ENCODE measurements around the gene PXMP2. TPM values are rescaled to one million over a fixed set of nuclear protein-coding genes. Genes with fewer than 3 reads are reported as not detected.

PXMP2 gene
- total RNA-seq: 27.3 and 28.0 TPM in 2 replicates

- intact Hi-C loops (cut with micrococcal nuclease): loop anchor here (1.0 to 5.0 kb wide), 5 partner anchors 23 to 545 kb away; partner anchors contain the start of genes ANKLE2, DDX51, NOC4L and PGAM5
Measured at GRCh38 chr12:132687211-132688164, at the start of gene PXMP2, which contains the start of gene POLE. Gene PXMP2 (plus strand): TSS chr12:132687587. CDS start chr12:132687671, 84 bp downstream. Gene POLE (minus strand): TSS chr12:132687342. CDS start chr12:132687315, 27 bp downstream.

GRCh38 chr12:132637811-132638210, 49.6 kb upstream of the PXMP2 start:
- intact Hi-C loops (cut with micrococcal nuclease): no loop called here

GRCh38 chr12:132638541-132639408, 48.6 kb upstream of the PXMP2 start:
- intact Hi-C loops (cut with micrococcal nuclease): no loop called here

GRCh38 chr12:132639956-132640520, 47.3 kb upstream of the PXMP2 start:
- intact Hi-C loops (cut with micrococcal nuclease): no loop called here

- intact Hi-C loops (cut with micrococcal nuclease): no loop called here
Measured at GRCh38 chr12:132640936-132641335, 46.5 kb upstream of the PXMP2 start.

- intact Hi-C loops (cut with micrococcal nuclease): no loop called here
Measured at GRCh38 chr12:132641811-132642650, 45.4 kb upstream of the PXMP2 start.

GRCh38 chr12:132642846-132643835, 44.2 kb upstream of the PXMP2 start:
- intact Hi-C loops (cut with micrococcal nuclease): no loop called here

GRCh38 chr12:132646850-132647249, 40.5 kb upstream of the PXMP2 start:
- intact Hi-C loops (cut with micrococcal nuclease): no loop called here

GRCh38 chr12:132647858-132648257, 39.5 kb upstream of the PXMP2 start:
- intact Hi-C loops (cut with micrococcal nuclease): no loop called here

- intact Hi-C loops (cut with micrococcal nuclease): no loop called here
Measured at GRCh38 chr12:132648616-132649225, 38.7 kb upstream of the PXMP2 start.

GRCh38 chr12:132649226-132649945, 38.0 kb upstream of the PXMP2 start:
- intact Hi-C loops (cut with micrococcal nuclease): no loop called here

- intact Hi-C loops (cut with micrococcal nuclease): no loop called here
Measured at GRCh38 chr12:132651444-132652100, 35.8 kb upstream of the PXMP2 start.

GRCh38 chr12:132653567-132654290, 33.7 kb upstream of the PXMP2 start:
- intact Hi-C loops (cut with micrococcal nuclease): no loop called here

- intact Hi-C loops (cut with micrococcal nuclease): no loop called here
Measured at GRCh38 chr12:132657004-132657727, 30.2 kb upstream of the PXMP2 start.

- intact Hi-C loops (cut with micrococcal nuclease): no loop called here
Measured at GRCh38 chr12:132658149-132658894, 29.1 kb upstream of the PXMP2 start.

GRCh38 chr12:132659146-132659545, 28.2 kb upstream of the PXMP2 start:
- intact Hi-C loops (cut with micrococcal nuclease): no loop called here
